Prostate gland (tissue), 2 donors: ENCODE measurements around the gene KDM4C.

ENCODE experiments used
- CTCF ChIP-seq, 4 experiments: fragments of 200-600 bp in 2 of 4; fragments of 450-650 bp in 2 of 4; sonication (generic) in 2 of 4; IDR thresholded peaks; 1 replicate in 3 of 4; 2 replicates in 1 of 4; pipeline ENCODE4 v1.5.1; 2016 to 2019; ENCODE audit warnings: antibody characterized with exemption in 4 of 4, mild to moderate bottlenecking in 2 of 4, moderate library complexity in 2 of 4
- POLR2A ChIP-seq: fragments of 450-650 bp; IDR thresholded peaks from one replicate; pipeline ENCODE4 v1.6.1; 2016; ENCODE audit warnings: antibody characterized with exemption, mild to moderate bottlenecking

DNA sequence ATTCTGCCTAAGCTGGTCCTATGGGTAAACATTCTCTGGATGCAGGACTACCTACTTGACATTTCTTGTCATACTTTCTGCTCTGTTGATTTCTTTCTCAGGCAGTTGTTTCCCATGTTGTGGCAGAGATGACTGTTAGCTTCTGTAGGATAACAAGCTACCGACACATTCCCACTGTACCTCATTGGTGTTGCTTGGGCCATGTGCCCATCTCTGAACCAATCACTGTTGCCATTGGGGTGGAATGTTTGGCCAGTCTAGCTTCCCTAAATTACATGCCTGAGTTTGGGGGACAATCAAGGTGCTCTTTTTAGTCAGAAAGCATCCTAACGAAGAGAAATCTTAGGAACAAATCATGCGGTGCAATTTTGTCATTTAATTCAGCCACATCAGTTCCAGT, 212.0 kb downstream of the KDM4C start:
- TF ChIP-seq POLR2A (no peak), CTCF (IDR thresholded peaks at IDR 0.05) (no peak)
